H1 (cell line): ENCODE results near the gene PDZRN3. TPM values are rescaled to one million over a fixed set of nuclear protein-coding genes. Genes with fewer than 3 reads are reported as not detected.

ENCODE experiments used
- CTCF ChIA-PET: fragments of 300-600 bp; sonication (Branson Sonifier 250); formaldehyde crosslinking; loops from one replicate; lab custom pipeline; 2021; ENCODE audit not compliant: partially characterized antibody; lab: Charles Lee
- POLR2A ChIA-PET: fragments of 300-600 bp; sonication (Branson Sonifier 250); formaldehyde crosslinking; loops from one replicate; lab custom pipeline; 2021; ENCODE audit warnings: inconsistent platforms; ENCODE audit not compliant: partially characterized antibody; lab: Charles Lee
- DNase-seq, 2 experiments: peaks; one replicate each; pipeline versions ENCODE4 v3.0.0 to v3.0.0-alpha.2; 2010 to 2022; ENCODE audit warnings: low spot score in 2 of 2, low read depth in 1 of 2, mixed read lengths in 1 of 2
- FAIRE-seq: peaks from 2 replicates; lab custom pipeline; 2011; peaks lifted over from hg19 to GRCh38; lab: Jason Lieb, UNC
- H2AFZ ChIP-seq: 2 replicates; pipeline ENCODE4 v1.8.1; 2012; ENCODE audit warnings: low read length, inconsistent platforms
- H2AK5ac ChIP-seq: 2 replicates; pipeline ENCODE4 v1.6.1; 2013; ENCODE audit warnings: low read depth, low read length
- H2BK120ac ChIP-seq: replicated peaks from 2 replicates; pipeline ENCODE3; 2013; ENCODE audit warnings: low read depth, low read length, inconsistent platforms
- H2BK12ac ChIP-seq: 2 replicates; pipeline ENCODE4 v1.6.1; 2013; ENCODE audit warnings: low read depth, low read length
- H2BK15ac ChIP-seq: 2 replicates; pipeline ENCODE4 v1.6.1; 2013; ENCODE audit warnings: low read length
- H2BK20ac ChIP-seq: 2 replicates; pipeline ENCODE4 v1.6.1; 2013; ENCODE audit warnings: low read length
- H2BK5ac ChIP-seq: 2 replicates; pipeline ENCODE4 v1.6.1; 2013; ENCODE audit warnings: low read depth, low read length
- H3K14ac ChIP-seq: 2 replicates; pipeline ENCODE4 v1.6.1; 2013; ENCODE audit warnings: inconsistent platforms; ENCODE audit not compliant: insufficient read length
- H3K18ac ChIP-seq: 2 replicates; pipeline ENCODE4 v1.6.1; 2013; ENCODE audit warnings: low read length; ENCODE audit errors: extremely low read depth
- H3K23ac ChIP-seq: 2 replicates; pipeline ENCODE4 v1.6.1; 2013; ENCODE audit warnings: inconsistent platforms; ENCODE audit not compliant: insufficient read length
- H3K23me2 ChIP-seq: 2 replicates; pipeline ENCODE4 v1.6.1; 2013; ENCODE audit warnings: low read depth, low read length
- H3K27ac ChIP-seq: 2 replicates; pipeline ENCODE4 v1.6.1; 2011; ENCODE audit warnings: low read depth, low read length, inconsistent platforms
- H3K27me3 ChIP-seq, 4 experiments: replicated peaks in 1 of 4; 1 replicate in 1 of 4; 2 replicates in 3 of 4; pipeline versions ENCODE4 v1.6.1 to v1.8.1; 2011 to 2013; ENCODE audit warnings: low read length in 3 of 4, mild to moderate bottlenecking in 3 of 4, inconsistent platforms in 2 of 4, mixed read lengths in 2 of 4, moderate library complexity in 1 of 4; ENCODE audit not compliant: control insufficient read depth in 3 of 4, insufficient read depth in 3 of 4; ENCODE audit errors: extremely low read depth in 1 of 4
- H3K36me3 ChIP-seq, 4 experiments: 2 replicates each; pipeline versions ENCODE4 v1.6.1 to v1.8.1; 2011 to 2013; ENCODE audit warnings: mild to moderate bottlenecking in 4 of 4, low read length in 3 of 4, moderate library complexity in 2 of 4, control low read depth in 1 of 4, inconsistent platforms in 1 of 4; ENCODE audit not compliant: insufficient read depth in 4 of 4, control insufficient read depth in 2 of 4
- H3K4ac ChIP-seq: replicated peaks from 2 replicates; pipeline ENCODE3; 2013; ENCODE audit warnings: low read length, low read depth, mixed read lengths, inconsistent platforms; ENCODE audit not compliant: insufficient read length
- H3K4me1 ChIP-seq, 4 experiments: replicated peaks in 1 of 4; 1 replicate in 1 of 4; 2 replicates in 3 of 4; pipeline versions ENCODE4 v1.6.1 to v1.8.1; 2011 to 2013; ENCODE audit warnings: low read length in 3 of 4, inconsistent platforms in 2 of 4, mixed read lengths in 1 of 4; ENCODE audit not compliant: insufficient read depth in 4 of 4, control insufficient read depth in 3 of 4
- H3K4me2 ChIP-seq, 2 experiments: 2 replicates each; pipeline versions ENCODE4 v1.6.1 to v1.8.1; 2011 to 2013; ENCODE audit warnings: low read depth in 2 of 2, low read length in 2 of 2, control low read depth in 1 of 2, inconsistent platforms in 1 of 2, mild to moderate bottlenecking in 1 of 2; ENCODE audit not compliant: insufficient read depth in 1 of 2
- H3K4me3 ChIP-seq, 4 experiments: fragments of 200-600, 300-600 bp in 1 of 4; sonication (generic), shearing (Covaris generic), sonication (Bioruptor Twin) in 1 of 4; 2 replicates each; pipeline versions ENCODE4 v1.5.1 to v1.8.1; 2011 to 2016; ENCODE audit warnings: low read length in 4 of 4, low read depth in 3 of 4, control low read depth in 2 of 4, inconsistent platforms in 2 of 4, mild to moderate bottlenecking in 2 of 4, mixed read lengths in 1 of 4, moderate library complexity in 1 of 4; ENCODE audit not compliant: insufficient read depth in 2 of 4; ENCODE audit errors: extremely low read depth in 1 of 4
- H3K56ac ChIP-seq: replicated peaks from 2 replicates; pipeline ENCODE3; 2013; ENCODE audit warnings: low read depth, mild to moderate bottlenecking, mixed read lengths, low read length, inconsistent platforms; ENCODE audit not compliant: insufficient read length
- H3K79me1 ChIP-seq: 2 replicates; pipeline ENCODE4 v1.6.1; 2013; ENCODE audit warnings: low read depth, low read length, control low read depth
- H3K79me2 ChIP-seq, 2 experiments: 2 replicates each; pipeline versions ENCODE4 v1.6.1 to v1.8.1; 2012 to 2013; ENCODE audit warnings: low read length in 2 of 2, mild to moderate bottlenecking in 2 of 2, inconsistent platforms in 1 of 2; ENCODE audit not compliant: insufficient read depth in 2 of 2, control insufficient read depth in 1 of 2
- H3K9ac ChIP-seq, 4 experiments: replicated peaks in 1 of 4; 1 replicate in 1 of 4; 2 replicates in 3 of 4; pipeline versions ENCODE4 v1.6.1 to v1.8.1; 2011 to 2013; ENCODE audit warnings: low read depth in 3 of 4, low read length in 3 of 4, control low read depth in 2 of 4, mild to moderate bottlenecking in 2 of 4, moderate library complexity in 2 of 4, inconsistent platforms in 1 of 4; ENCODE audit errors: extremely low read depth in 1 of 4
- H3K9me3 ChIP-seq, 2 experiments: 2 replicates each; pipeline versions ENCODE4 v1.6.1 to v1.8.1; 2012 to 2013; ENCODE audit warnings: mild to moderate bottlenecking in 2 of 2, moderate library complexity in 2 of 2, control low read depth in 1 of 2, inconsistent platforms in 1 of 2, low read depth in 1 of 2, low read length in 1 of 2, mixed read lengths in 1 of 2; ENCODE audit not compliant: insufficient read depth in 2 of 2
- H4K20me1 ChIP-seq, 2 experiments: replicated peaks in 1 of 2; 2 replicates each; pipeline versions ENCODE3 to v1.8.1; 2011 to 2013; ENCODE audit warnings: inconsistent platforms in 2 of 2, low read length in 2 of 2, mild to moderate bottlenecking in 1 of 2; ENCODE audit not compliant: insufficient read depth in 2 of 2, control insufficient read depth in 1 of 2
- H4K5ac ChIP-seq: 2 replicates; pipeline ENCODE4 v1.6.1; 2013; ENCODE audit warnings: low read length, low read depth, mixed read lengths, inconsistent platforms; ENCODE audit not compliant: insufficient read length
- H4K8ac ChIP-seq: 2 replicates; pipeline ENCODE4 v1.8.0; 2013; ENCODE audit warnings: mild to moderate bottlenecking, moderate library complexity, low read length, inconsistent platforms; ENCODE audit not compliant: insufficient read depth; ENCODE audit errors: extremely low read depth
- H4K91ac ChIP-seq: replicated peaks from 2 replicates; pipeline ENCODE3; 2013; ENCODE audit warnings: low read length, mixed read lengths, inconsistent platforms; ENCODE audit not compliant: insufficient read length
- ASH2L ChIP-seq: fragments of 200-600, 300-600 bp; sonication (generic); IDR thresholded peaks from one replicate; pipeline ENCODE4 v1.7.1; 2017; ENCODE audit warnings: low read length
- POU5F1 ChIP-seq: IDR thresholded peaks from 2 replicates; pipeline ENCODE4 v1.6.1; 2011; ENCODE audit warnings: low read depth, mild to moderate bottlenecking, low read length, moderate library complexity
- RFX5 ChIP-seq: IDR thresholded peaks from 2 replicates; pipeline ENCODE4 v1.6.1; 2011; ENCODE audit warnings: low read depth, low read length, improper control_type of control experiment, borderline replicate concordance
- RXRA ChIP-seq: IDR thresholded peaks from 2 replicates; pipeline ENCODE4 v1.6.1; 2011; ENCODE audit warnings: low read depth, mild to moderate bottlenecking, low read length, moderate library complexity; ENCODE audit not compliant: insufficient read depth
- SAP30 ChIP-seq: fragments of 300-600 bp; sonication (generic); IDR thresholded peaks from 2 replicates; pipeline ENCODE4 v1.7.1; 2012; ENCODE audit warnings: low read length, moderate library complexity, mild to moderate bottlenecking, inconsistent platforms; ENCODE audit not compliant: insufficient read depth, insufficient replicate concordance
- SIN3A ChIP-seq, 2 experiments: IDR thresholded peaks in 1 of 2; conservative IDR thresholded peaks in 1 of 2; 2 replicates each; pipeline ENCODE4 v1.6.1; 2011 to 2012; ENCODE audit warnings: low read length in 2 of 2, improper control_type of control experiment in 1 of 2, low read depth in 1 of 2, mild to moderate bottlenecking in 1 of 2
- TEAD4 ChIP-seq: IDR thresholded peaks from 2 replicates; pipeline ENCODE4 v1.6.1; 2012; ENCODE audit warnings: low read depth, low read length, inconsistent platforms, mixed read lengths
- USF2 ChIP-seq: IDR thresholded peaks from 2 replicates; pipeline ENCODE4 v1.6.1; 2011; ENCODE audit warnings: low read length, improper control_type of control experiment
- WGBS, 2 experiments: shearing (Covaris generic) in 1 of 2; methylation state at CpG; one replicate each; pipeline versions ENCODE4 v1.1.6 to v1.1.7; 2013 to 2015; ENCODE audit warnings: low lambda C conversion rate in 2 of 2, mixed read lengths in 2 of 2, inconsistent platforms in 1 of 2, low coverage in 1 of 2, missing lambda C conversion rate in 1 of 2; ENCODE audit not compliant: insufficient replicate concordance in 2 of 2, insufficient coverage in 1 of 2, insufficient read length in 1 of 2; ENCODE audit errors: extremely low coverage in 1 of 2, missing lambda C conversion rate in 1 of 2; 5-methylcytosine and 5-hydroxymethylcytosine counted together
- polyA plus RNA-seq, 7 experiments: library from polyadenylated mRNA; depleted of rRNA in 3 of 7; stranded (reverse) in 5 of 7; unstranded in 2 of 7; fragments of >200 nt in 5 of 7; fragments of 200-250 nt in 2 of 7; gene quantifications; 1 replicate in 5 of 7; 2 replicates in 1 of 7; 4 replicates in 1 of 7; pipeline versions ENCODE4 v1.2.1 to v1.2.3, GENCODE V29; 2011 to 2013; ENCODE audit warnings: missing spikeins in 2 of 7, mixed read lengths in 2 of 7
- total RNA-seq: library from RNA; stranded (reverse); fragmentation: NEBNext Ultra II Directional; extraction: Animal tissue kit (Norgen Biotek cat#: 25700); gene quantifications from 2 replicates; pipeline ENCODE4 v1.2.1, GENCODE V29; 2021
- TF ChIP-seq, protein P1 (sequence below): IDR thresholded peaks from 2 replicates; pipeline ENCODE4 v1.6.1; 2012; ENCODE audit warnings: inconsistent platforms
- TF ChIP-seq, protein P2 (sequence below): IDR thresholded peaks from 2 replicates; pipeline ENCODE4 v1.6.1; 2011; ENCODE audit warnings: low read depth, mild to moderate bottlenecking, low read length; ENCODE audit not compliant: insufficient read depth

The PDZRN3 gene
- total and polyA plus RNA-seq, 2 of the 8 experiments (the other 6 are each of a cell fraction or from before 2014, with no cell fraction given): 4.2 to 20.5 TPM

DNA sequence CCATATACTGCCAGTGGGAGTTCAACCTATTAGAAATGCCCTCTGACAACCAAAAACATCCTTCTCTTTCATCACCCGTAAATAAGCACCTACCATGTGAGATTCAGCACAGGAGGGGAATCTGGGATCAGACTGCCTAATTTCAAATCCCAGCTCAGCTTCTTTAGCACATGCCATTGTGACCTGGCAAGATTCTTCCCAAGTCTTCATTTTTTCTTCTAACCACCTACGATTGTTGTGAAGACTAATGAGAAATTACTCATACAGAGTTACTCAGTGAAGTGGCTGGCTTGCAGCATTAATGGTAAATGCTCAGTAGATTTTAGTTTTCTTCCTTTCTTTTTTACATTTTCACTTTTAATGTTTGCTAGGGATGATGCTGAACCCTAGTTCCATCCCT lies 176.7 kb downstream of the PDZRN3 start:
- Histone ChIP-seq H3K9ac (no peak overlapping the region), H3K27ac (no peak overlapping the region)
- CTCF ChIA-PET: interaction anchor here (0.6 to 1.9 kb wide), 5 partner anchors 20 to 1719 kb away, joined by 3 to 5 read pairs (median 4); no protein-coding TSS in a partner anchor

More for the DNA sequence above, 176.7 kb downstream of the PDZRN3 start:
- POLR2A ChIA-PET: no interaction called here
- no peak for FAIRE-seq
- no peak overlapping the region for H3K4me3 ChIP-seq
- no peaks in the 10 kb centered on the region; a peak in 1 of 4 replicates for H3K79me2 ChIP-seq
- peaks cover 0 to 10% (median 7%) of the 10 kb centered on the region in 4 experiments; a peak in 3 of 7 replicates for H3K4me1 ChIP-seq
- no peaks in the 10 kb centered on the region for H3K36me3 ChIP-seq
- no peak overlapping the region for H2BK5ac ChIP-seq
- no peak overlapping the region for H2BK120ac ChIP-seq
- no peak overlapping the region for H2BK12ac ChIP-seq
- 83% methylated on average over 2 of the region's 2 CpGs; no CpG with 5 or more reads in 1 of the 2 experiments for WGBS, 2 experiments
- H3K27me3 ChIP-seq: no peaks in the 10 kb centered on the region
- H3K18ac ChIP-seq: no peak overlapping the region
- H4K5ac ChIP-seq: no peak overlapping the region
- H3K56ac ChIP-seq: no peak overlapping the region
- TF ChIP-seq TEAD4: no peak
- no peak for TF ChIP-seq RXRA
- no peak for TF ChIP-seq USF2
- TF ChIP-seq RFX5: no peak
- TF ChIP-seq, protein P1, sequence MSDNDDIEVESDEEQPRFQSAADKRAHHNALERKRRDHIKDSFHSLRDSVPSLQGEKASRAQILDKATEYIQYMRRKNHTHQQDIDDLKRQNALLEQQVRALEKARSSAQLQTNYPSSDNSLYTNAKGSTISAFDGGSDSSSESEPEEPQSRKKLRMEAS: no peak
- no peak for TF ChIP-seq SAP30
- no peak for TF ChIP-seq ASH2L
- no peak for TF ChIP-seq POU5F1
- TF ChIP-seq, protein P2, sequence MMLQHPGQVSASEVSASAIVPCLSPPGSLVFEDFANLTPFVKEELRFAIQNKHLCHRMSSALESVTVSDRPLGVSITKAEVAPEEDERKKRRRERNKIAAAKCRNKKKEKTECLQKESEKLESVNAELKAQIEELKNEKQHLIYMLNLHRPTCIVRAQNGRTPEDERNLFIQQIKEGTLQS: no peak
- TF ChIP-seq SIN3A (conservative IDR thresholded peaks at IDR 0.05 in 1 of 2, IDR thresholded peaks at IDR 0.05 in 1 of 2; ENCODE audit: low read depth in 1 of 2, low read length in 2 of 2): no peak
- no peak overlapping the region for H3K23ac ChIP-seq
- no peak overlapping the region for H4K8ac ChIP-seq
- no peak overlapping the region for H2AFZ ChIP-seq
- DNase-seq: no peak
- H3K9me3 ChIP-seq: no peaks in the 10 kb centered on the region
- H2BK20ac ChIP-seq: no peak overlapping the region
- no peak overlapping the region for H3K14ac ChIP-seq
- no peaks in the 10 kb centered on the region for H4K20me1 ChIP-seq
- H2AK5ac ChIP-seq: no peak overlapping the region
- no peaks in the 10 kb centered on the region for H3K23me2 ChIP-seq
- no peak overlapping the region for H2BK15ac ChIP-seq
- no peak overlapping the region for H3K4me2 ChIP-seq
- H3K79me1 ChIP-seq: no peaks in the 10 kb centered on the region; the same call in 1 of the 2 replicates
- no peak overlapping the region for H4K91ac ChIP-seq
- no peak overlapping the region for H3K4ac ChIP-seq
